ENCODE data around the gene TNFRSF1A.

The TNFRSF1A gene

GRCh38 chr12:6336079-6336888, 5.6 kb downstream of the TNFRSF1A start:
- peak; percentile 34 for FAIRE-seq

- no peak for FAIRE-seq
Observed at GRCh38 chr12:6335451-6336078, 6.3 kb downstream of the TNFRSF1A start.

- no peak for FAIRE-seq
Observed at GRCh38 chr12:6334940-6335450, 6.9 kb downstream of the TNFRSF1A start.

- no peak for FAIRE-seq
Observed at GRCh38 chr12:6334359-6334758, 7.5 kb downstream of the TNFRSF1A start.

GRCh38 chr12:6333566-6333965, 8.3 kb downstream of the TNFRSF1A start:
- FAIRE-seq = no peak

- FAIRE-seq = no peak
Observed at GRCh38 chr12:6333029-6333428, 8.8 kb downstream of the TNFRSF1A start.

GRCh38 chr12:6332459-6332858, 9.4 kb downstream of the TNFRSF1A start:
- no peak for FAIRE-seq

GRCh38 chr12:6330999-6331714, 10.7 kb downstream of the TNFRSF1A start:
- FAIRE-seq = no peak

GRCh38 chr12:6330192-6330591, 11.7 kb downstream of the TNFRSF1A start:
- FAIRE-seq = no peak

- FAIRE-seq = no peak
Observed at GRCh38 chr12:6329703-6330064, 12.2 kb downstream of the TNFRSF1A start.

GRCh38 chr12:6328945-6329702, 12.8 kb downstream of the TNFRSF1A start:
- FAIRE-seq = no peak

- FAIRE-seq = no peak
Observed at GRCh38 chr12:6328045-6328779, 13.7 kb downstream of the TNFRSF1A start.

GRCh38 chr12:6327229-6328041, 14.4 kb downstream of the TNFRSF1A start:
- no peak for FAIRE-seq

GRCh38 chr12:6326316-6327228, 15.3 kb downstream of the TNFRSF1A start:
- FAIRE-seq = peak; percentile 69

GRCh38 chr12:6324936-6325750, 16.7 kb downstream of the TNFRSF1A start:
- FAIRE-seq = no peak

GRCh38 chr12:6323995-6324711, 17.7 kb downstream of the TNFRSF1A start:
- no peak for FAIRE-seq

GRCh38 chr12:6323340-6323994, 18.4 kb downstream of the TNFRSF1A start:
- no peak for FAIRE-seq

- no peak for FAIRE-seq
Observed at GRCh38 chr12:6322969-6323339, 18.9 kb downstream of the TNFRSF1A start.

Measured in TTC549 (cell line).